ENCODE measurements around the gene POPDC3. TPM values are rescaled to one million over a fixed set of nuclear protein-coding genes. Genes with fewer than 3 reads are reported as not detected.

POPDC3 gene
- total RNA-seq, 1 donor from 2014 or later = 0.58 TPM

DNA sequence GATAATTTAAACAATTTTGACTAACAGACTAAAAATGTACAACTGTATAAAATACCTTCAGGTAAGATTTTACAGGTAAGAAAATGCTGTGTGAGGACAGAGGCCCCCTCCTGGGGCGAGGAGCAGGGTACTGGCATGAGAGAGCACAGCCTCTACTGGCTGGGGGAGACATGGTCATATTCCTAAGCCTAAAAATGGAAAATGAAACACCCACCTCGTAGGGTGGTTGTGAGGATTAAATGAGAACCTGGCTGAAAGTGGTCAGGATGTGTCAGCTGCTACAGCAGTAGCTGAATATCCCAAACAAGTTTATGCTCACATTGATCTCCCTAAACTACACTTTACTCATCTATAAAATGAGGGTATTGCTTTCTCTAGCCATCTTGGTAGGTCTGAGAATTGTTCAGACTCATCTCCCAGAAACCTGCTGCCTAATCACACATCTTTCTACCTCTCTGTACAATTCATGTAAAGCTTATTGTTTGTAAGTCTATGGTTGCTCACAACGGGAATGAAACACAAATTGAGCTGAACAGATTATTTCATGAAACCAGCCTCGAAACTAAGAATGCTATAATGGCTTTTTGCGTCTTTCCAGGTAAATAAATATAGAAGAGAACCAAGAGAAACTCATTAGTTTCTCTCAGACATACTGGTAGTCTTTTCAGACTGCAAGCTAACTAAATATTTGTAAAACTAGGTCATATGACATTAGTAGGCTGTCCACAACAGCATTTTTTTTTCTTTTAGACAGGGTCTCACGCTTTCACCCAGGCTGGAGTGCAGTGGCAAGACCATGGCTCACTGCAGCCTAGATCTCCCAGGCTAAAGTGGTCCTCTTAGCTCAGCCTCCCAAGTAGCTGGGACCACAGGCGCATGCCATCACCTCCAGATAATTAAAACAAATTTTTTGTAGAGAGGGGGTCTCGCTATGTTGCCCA is 69.6 kb downstream of the POPDC3 start:
- no peak for TF ChIP-seq CTCF (IDR thresholded peaks at IDR 0.05; ENCODE audit: insufficient read depth, low read length, poor library complexity, severe bottlenecking)
- no peak for DNase-seq (ENCODE audit: low read depth)
- Histone ChIP-seq H3K36me3 (ENCODE audit: control insufficient read depth, insufficient read depth, low read length) (peaks cover 1% of the 10 kb centered on the region), H3K4me3 (ENCODE audit: low read depth, low read length) (no peak overlapping the region), H3K27me3 (ENCODE audit: control insufficient read depth, insufficient read depth, low read length) (no peaks in the 10 kb centered on the region)

GRCh38 chr6:105108631-105109262 is 71.1 kb downstream of the POPDC3 start:
- Histone ChIP-seq H3K27me3 (ENCODE audit: control insufficient read depth, insufficient read depth, low read length) (no peaks in the 10 kb centered on the region), H3K4me3 (ENCODE audit: low read depth, low read length) (no peak overlapping the region), H3K36me3 (ENCODE audit: control insufficient read depth, insufficient read depth, low read length) (peaks cover 1% of the 10 kb centered on the region)
- no peak for DNase-seq (ENCODE audit: low read depth)
- no peak for TF ChIP-seq CTCF (IDR thresholded peaks at IDR 0.05; ENCODE audit: insufficient read depth, low read length, poor library complexity, severe bottlenecking)

Other genes with a start within 250 kb of the POPDC3 start
- 0.07 and 0.92 TPM in 2 replicates for gene LIN28B, start 222.9 kb downstream of the POPDC3 start, total RNA-seq
- gene PREP, start 223.1 kb upstream of the POPDC3 start, total RNA-seq = 18.0 and 18.8 TPM in 2 replicates

Data from kidney epithelial cell (primary cell).